HEK293 (cell line): ENCODE results near the gene CMYA5.

ENCODE experiments used
- CTCF ChIA-PET: fragments of 350-600 bp; formaldehyde crosslinking; extraction: SDS; loops from one replicate; lab custom pipeline; 2021; ENCODE audit warnings: antibody characterized with exemption; lab: Yijun Ruan, JAX
- POLR2A ChIA-PET: fragments of 300-600 bp; formaldehyde crosslinking; extraction: SDS; loops from one replicate; lab custom pipeline; 2020; ENCODE audit warnings: antibody characterized with exemption, inconsistent platforms; lab: Yijun Ruan, JAX
- H3K27ac ChIP-seq: fragments of 200-500 bp; sonication (Bioruptor generic); 2 replicates; pipeline ENCODE4 v1.5.1; 2014; ENCODE audit warnings: low read depth, low read length, control low read depth, inconsistent platforms; ENCODE audit errors: extremely low read depth
- H3K36me3 ChIP-seq, 2 experiments: fragments of 200-500 bp in 1 of 2; sonication (Bioruptor generic) in 1 of 2; 1 replicate in 1 of 2; 2 replicates in 1 of 2; pipeline ENCODE4 v1.5.1; 2014 to 2017; ENCODE audit warnings: inconsistent platforms in 2 of 2, low read length in 2 of 2; ENCODE audit not compliant: control insufficient read depth in 2 of 2, insufficient read depth in 1 of 2
- H3K4me1 ChIP-seq: fragments of 200-500 bp; sonication (Bioruptor generic); 2 replicates; pipeline ENCODE4 v1.5.1; 2014; ENCODE audit warnings: mild to moderate bottlenecking, low read length, inconsistent platforms; ENCODE audit not compliant: control insufficient read depth, insufficient read depth
- H3K4me3 ChIP-seq: 2 replicates; pipeline ENCODE4 v1.5.1; 2011; ENCODE audit warnings: low read depth, mild to moderate bottlenecking, control low read depth, low read length, moderate library complexity
- H3K9me3 ChIP-seq: fragments of 200-500 bp; sonication (Bioruptor generic); 2 replicates; pipeline ENCODE4 v1.5.1; 2014; ENCODE audit warnings: low read depth, low read length, inconsistent platforms; ENCODE audit not compliant: control insufficient read depth, insufficient read depth
- ATF2 ChIP-seq: fragments of 450-650 bp; formaldehyde crosslinking; IDR thresholded peaks from 2 replicates; pipeline ENCODE4 v1.5.1; 2016; ENCODE audit warnings: missing biosample characterization, missing genetic modification characterization, low read depth
- HOXD13 ChIP-seq: sonication (generic); formaldehyde crosslinking; IDR thresholded peaks from 2 replicates; pipeline ENCODE4 v1.8.0; 2022; ENCODE audit warnings: missing genetic modification reagents, borderline replicate concordance
- PRDM1 ChIP-seq: fragments of 450-650 bp; formaldehyde crosslinking; IDR thresholded peaks from 2 replicates; pipeline ENCODE4; 2016; ENCODE audit warnings: missing biosample characterization, missing genetic modification characterization
- RBAK ChIP-seq: fragments of 450-650 bp; formaldehyde crosslinking; IDR thresholded peaks from 2 replicates; pipeline ENCODE4 v1.5.1; 2016; ENCODE audit warnings: missing biosample characterization, missing genetic modification characterization
- SCRT1 ChIP-seq: fragments of 450-650 bp; formaldehyde crosslinking; IDR thresholded peaks from 2 replicates; pipeline ENCODE4 v1.5.1; 2016; ENCODE audit warnings: missing biosample characterization, missing genetic modification characterization, borderline replicate concordance
- ZBTB10 ChIP-seq: fragments of 450-650 bp; formaldehyde crosslinking; IDR thresholded peaks from 2 replicates; pipeline ENCODE4 v1.5.1; 2016; ENCODE audit warnings: missing biosample characterization, missing genetic modification characterization
- ZIC2 ChIP-seq: fragments of 450-650 bp; formaldehyde crosslinking; IDR thresholded peaks from 2 replicates; pipeline ENCODE4 v1.5.1; 2016; ENCODE audit warnings: missing biosample characterization, missing genetic modification characterization
- ZNF138 ChIP-seq: fragments of 450-650 bp; formaldehyde crosslinking; IDR thresholded peaks from 2 replicates; pipeline ENCODE4 v1.5.1; 2016; ENCODE audit warnings: missing biosample characterization, missing genetic modification characterization, borderline replicate concordance
- ZNF140 ChIP-seq: fragments of 450-650 bp; formaldehyde crosslinking; IDR thresholded peaks from 2 replicates; pipeline ENCODE4 v1.5.1; 2016; ENCODE audit warnings: missing biosample characterization, missing genetic modification characterization
- ZNF324 ChIP-seq: fragments of 450-650 bp; formaldehyde crosslinking; IDR thresholded peaks from 2 replicates; pipeline ENCODE4 v1.5.1; 2016; ENCODE audit warnings: missing biosample characterization, missing genetic modification characterization
- ZNF350 ChIP-seq: fragments of 450-650 bp; formaldehyde crosslinking; IDR thresholded peaks from 2 replicates; pipeline ENCODE4 v1.5.0; 2017; ENCODE audit warnings: missing biosample characterization, mild to moderate bottlenecking, missing genetic modification characterization
- ZNF398 ChIP-seq: fragments of 450-650 bp; formaldehyde crosslinking; IDR thresholded peaks from 2 replicates; pipeline ENCODE4 v1.5.1; 2017; ENCODE audit warnings: missing biosample characterization, missing genetic modification characterization
- ZNF423 ChIP-seq: fragments of 450-650 bp; formaldehyde crosslinking; IDR thresholded peaks from 2 replicates; pipeline ENCODE4 v1.5.1; 2016; ENCODE audit warnings: missing biosample characterization, missing genetic modification characterization
- ZNF704 ChIP-seq: fragments of 450-650 bp; formaldehyde crosslinking; IDR thresholded peaks from 2 replicates; pipeline ENCODE4 v1.5.1; 2016; ENCODE audit warnings: missing biosample characterization, missing genetic modification characterization
- ZNF791 ChIP-seq: fragments of 450-650 bp; formaldehyde crosslinking; IDR thresholded peaks from 2 replicates; pipeline ENCODE4 v1.5.1; 2016; ENCODE audit warnings: missing biosample characterization, missing genetic modification characterization
- TF ChIP-seq, protein P1 (sequence below): fragments of 450-650 bp; formaldehyde crosslinking; IDR thresholded peaks from 2 replicates; pipeline ENCODE4 v1.5.1; 2016; ENCODE audit warnings: missing biosample characterization, missing genetic modification characterization

Gene CMYA5

DNA sequence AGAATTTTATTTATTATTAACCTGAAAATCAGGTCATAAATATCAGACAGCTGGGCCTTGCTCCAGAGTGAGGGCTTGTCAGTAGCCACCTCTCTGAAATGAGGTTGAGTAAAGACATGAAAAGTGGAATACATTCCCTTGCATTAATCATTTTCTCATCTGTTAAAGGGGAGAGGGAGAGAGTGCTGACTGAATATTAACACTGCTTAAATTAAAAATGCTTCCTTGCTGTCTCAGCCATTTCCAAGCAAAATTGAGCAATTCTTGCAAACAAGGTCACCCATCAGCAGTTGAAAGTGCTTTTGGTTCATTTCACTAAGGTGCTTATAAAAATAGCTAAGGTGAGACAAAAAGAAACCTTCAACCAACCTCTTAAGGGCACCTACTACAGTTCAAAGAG is 102.8 kb downstream of the CMYA5 start:
- Histone ChIP-seq H3K27ac (no peak overlapping the region), H3K36me3 (peaks cover 0 to 33% of the 10 kb centered on the region in 2 experiments; a peak in 1 of 3 replicates), H3K9me3 (no peaks in the 10 kb centered on the region), H3K4me1 (no peaks in the 10 kb centered on the region; the same call in 1 of the 2 replicates), H3K4me3 (no peak overlapping the region)
- TF ChIP-seq ZNF324 (no peak), PRDM1 (tag by site-specific recombination) (peak; percentile 19; the same call in 1 of the 2 replicates)
- CTCF ChIA-PET: no interaction called here
- POLR2A ChIA-PET: no interaction called here

- Histone ChIP-seq H3K9me3 (no peaks in the 10 kb centered on the region), H3K36me3 (peaks cover 0 to 36% of the 10 kb centered on the region in 2 experiments; a peak in 1 of 3 replicates), H3K27ac (no peak overlapping the region), H3K4me1 (no peaks in the 10 kb centered on the region; the same call in 1 of the 2 replicates), H3K4me3 (no peak overlapping the region)
- ChIA-PET CTCF (no interaction called here), POLR2A (no interaction called here)
- TF ChIP-seq ZNF398 (tag by site-specific recombination) (no peak), ZNF138 (tag by site-specific recombination) (no peak)
These were observed 103.7 kb downstream of the CMYA5 start for GRCh38 chr5:79793304-79793703.

DNA sequence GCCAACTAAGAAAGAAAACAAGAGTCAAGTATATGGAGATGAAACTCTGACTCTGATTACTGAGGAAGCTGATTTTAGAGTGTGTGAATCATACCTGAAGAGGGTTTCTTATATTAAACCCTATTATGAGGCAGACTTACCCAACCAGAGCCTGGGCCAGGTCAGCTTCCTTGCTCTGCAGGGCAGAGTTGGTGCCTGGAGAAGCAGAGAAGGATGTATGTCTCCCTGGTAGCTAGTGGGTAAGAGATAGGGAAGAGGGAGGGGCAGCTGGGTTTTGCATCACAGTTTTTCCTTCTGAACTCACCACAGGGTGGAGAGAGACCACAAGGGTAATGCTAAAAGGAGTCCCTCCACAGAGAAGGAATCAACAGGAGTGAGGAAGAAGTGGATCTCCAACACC is 104.1 kb downstream of the CMYA5 start:
- Histone ChIP-seq H3K4me3 (no peak overlapping the region), H3K36me3 (peaks cover 0 to 36% of the 10 kb centered on the region in 2 experiments; a peak in 1 of 3 replicates), H3K9me3 (no peaks in the 10 kb centered on the region), H3K27ac (no peak overlapping the region)
- TF ChIP-seq ZIC2 (tag by site-specific recombination): no peak
- TF ChIP-seq HOXD13 (CRISPR knock-in tag): no peak
- no peak for TF ChIP-seq ZNF140
- TF ChIP-seq, protein P1, sequence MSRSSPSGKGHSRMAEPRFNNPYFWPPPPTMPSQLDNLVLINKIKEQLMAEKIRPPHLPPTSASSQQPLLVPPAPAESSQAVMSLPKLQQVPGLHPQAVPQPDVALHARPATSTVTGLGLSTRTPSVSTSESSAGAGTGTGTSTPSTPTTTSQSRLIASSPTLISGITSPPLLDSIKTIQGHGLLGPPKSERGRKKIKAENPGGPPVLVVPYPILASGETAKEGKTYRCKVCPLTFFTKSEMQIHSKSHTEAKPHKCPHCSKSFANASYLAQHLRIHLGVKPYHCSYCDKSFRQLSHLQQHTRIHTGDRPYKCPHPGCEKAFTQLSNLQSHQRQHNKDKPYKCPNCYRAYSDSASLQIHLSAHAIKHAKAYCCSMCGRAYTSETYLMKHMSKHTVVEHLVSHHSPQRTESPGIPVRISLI: no peak
- no peak for TF ChIP-seq ATF2 (tag by site-specific recombination)
- no peak for TF ChIP-seq ZNF704 (tag by site-specific recombination)
- no peak for TF ChIP-seq RBAK (tag by site-specific recombination)
- TF ChIP-seq ZNF350 (tag by site-specific recombination): no peak
- no peak for TF ChIP-seq ZNF423 (tag by site-specific recombination)
- TF ChIP-seq ZNF791: no peak
- no peak for TF ChIP-seq ZBTB10 (tag by site-specific recombination)
- TF ChIP-seq SCRT1 (tag by site-specific recombination): no peak
- TF ChIP-seq, all 188 proteins: peak for 0
- ChIA-PET POLR2A (no interaction called here), CTCF (no interaction called here)
- no peaks in the 10 kb centered on the region; the same call in 1 of the 2 replicates for H3K4me1 ChIP-seq
